IMR-90 (cell line): ENCODE measurements around the gene GABRB3. TPM values are rescaled to one million over a fixed set of nuclear protein-coding genes. Genes with fewer than 3 reads are reported as not detected.

ENCODE experiments used
- ATAC-seq: fragments of 200-7000 bp; cut with Tn5 transposase; 2 replicates; pipeline ENCODE4 v1.9.1; 2020; ENCODE audit warnings: low read depth, mild to moderate bottlenecking, moderate library complexity
- BruUV-seq: library from RNA; stranded (reverse); fragments of 400-500 nt; replicated peaks from 2 replicates; lab custom pipeline; 2021; lab: Mats Ljungman, UMichigan
- CTCF ChIA-PET: fragments of 300-600 bp; formaldehyde crosslinking; extraction: SDS; loops from one replicate; lab custom pipeline; 2021; ENCODE audit warnings: antibody characterized with exemption; lab: Yijun Ruan, JAX
- POLR2A ChIA-PET: fragments of 300-600 bp; sonication (Branson Sonifier 250); formaldehyde crosslinking; loops from one replicate; lab custom pipeline; 2022; ENCODE audit warnings: antibody characterized with exemption; ENCODE audit not compliant: unreplicated experiment; lab: Charles Lee
- DNase-seq: peaks from one replicate; pipeline ENCODE4 v3.0.0; 2013
- H2AFZ ChIP-seq: replicated peaks from 2 replicates; pipeline ENCODE3; 2013; ENCODE audit warnings: low read length, mild to moderate bottlenecking; ENCODE audit not compliant: poor library complexity
- H2AK5ac ChIP-seq: 2 replicates; pipeline ENCODE4 v1.6.1; 2013; ENCODE audit warnings: low read depth, low read length, inconsistent platforms
- H2AK9ac ChIP-seq: replicated peaks from 2 replicates; pipeline ENCODE3; 2013; ENCODE audit warnings: mild to moderate bottlenecking, low read depth, low read length, moderate library complexity; ENCODE audit not compliant: poor library complexity
- H2BK120ac ChIP-seq: 2 replicates; pipeline ENCODE4 v1.6.1; 2013; ENCODE audit warnings: low read depth, low read length, inconsistent platforms
- H2BK15ac ChIP-seq: 3 replicates; pipeline ENCODE4 v1.6.1; 2013; ENCODE audit warnings: low read depth, low read length, inconsistent platforms
- H2BK20ac ChIP-seq: 2 replicates; pipeline ENCODE4 v1.6.1; 2013; ENCODE audit warnings: low read depth, mild to moderate bottlenecking, inconsistent platforms, low read length, moderate library complexity
- H2BK5ac ChIP-seq: 2 replicates; pipeline ENCODE4 v1.6.1; 2013; ENCODE audit warnings: mild to moderate bottlenecking, low read depth, low read length, inconsistent platforms; ENCODE audit not compliant: poor library complexity, severe bottlenecking
- H3K14ac ChIP-seq: replicated peaks from 2 replicates; pipeline ENCODE4 v1.6.1; 2013; ENCODE audit warnings: low read depth, low read length, inconsistent platforms
- H3K18ac ChIP-seq: 2 replicates; pipeline ENCODE4 v1.6.1; 2013; ENCODE audit warnings: low read depth, low read length, control low read depth
- H3K23ac ChIP-seq: 2 replicates; pipeline ENCODE4 v1.6.1; 2013; ENCODE audit warnings: low read depth, low read length, inconsistent platforms
- H3K27ac ChIP-seq: 2 replicates; pipeline ENCODE4 v1.5.1; 2013; ENCODE audit warnings: mild to moderate bottlenecking, control low read depth, low read length; ENCODE audit not compliant: insufficient read depth
- H3K27me3 ChIP-seq: 2 replicates; pipeline ENCODE4 v1.6.1; 2013; ENCODE audit warnings: low read length; ENCODE audit not compliant: control insufficient read depth, insufficient read depth
- H3K36me3 ChIP-seq: 2 replicates; pipeline ENCODE4 v1.6.1; 2013; ENCODE audit warnings: low read length, mixed read lengths; ENCODE audit not compliant: control insufficient read depth, insufficient read depth
- H3K4ac ChIP-seq: 2 replicates; pipeline ENCODE4 v1.6.1; 2013; ENCODE audit warnings: low read depth, low read length, inconsistent platforms
- H3K4me1 ChIP-seq: 2 replicates; pipeline ENCODE4 v1.6.1; 2013; ENCODE audit warnings: low read length, mixed read lengths; ENCODE audit not compliant: control insufficient read depth, insufficient read depth
- H3K4me2 ChIP-seq: 2 replicates; pipeline ENCODE4 v1.6.1; 2013; ENCODE audit warnings: low read depth, mild to moderate bottlenecking, control low read depth, low read length, moderate library complexity
- H3K4me3 ChIP-seq: 2 replicates; pipeline ENCODE4 v1.5.1; 2013; ENCODE audit warnings: low read depth, mild to moderate bottlenecking, control low read depth, low read length, moderate library complexity; ENCODE audit not compliant: insufficient read depth
- H3K56ac ChIP-seq: 2 replicates; pipeline ENCODE4 v1.6.1; 2013; ENCODE audit warnings: low read length, inconsistent platforms; ENCODE audit not compliant: insufficient read depth; ENCODE audit errors: extremely low read depth
- H3K79me1 ChIP-seq, 2 experiments: 2 replicates each; pipeline ENCODE4 v1.6.1; 2013; ENCODE audit warnings: low read length in 2 of 2, inconsistent platforms in 1 of 2, low read depth in 1 of 2
- H3K9ac ChIP-seq: 2 replicates; pipeline ENCODE4 v1.6.1; 2013; ENCODE audit warnings: low read depth, low read length, control low read depth
- H3K9me1 ChIP-seq: 2 replicates; pipeline ENCODE4 v1.6.1; 2013; ENCODE audit warnings: low read length, inconsistent platforms; ENCODE audit not compliant: insufficient read depth
- H3K9me3 ChIP-seq: 2 replicates; pipeline ENCODE4 v1.6.1; 2013; ENCODE audit warnings: low read length; ENCODE audit not compliant: control insufficient read depth, insufficient read depth
- H4K20me1 ChIP-seq: 2 replicates; pipeline ENCODE4 v1.6.1; 2013; ENCODE audit warnings: low read length, inconsistent platforms; ENCODE audit not compliant: insufficient read depth
- H4K5ac ChIP-seq: 2 replicates; pipeline ENCODE4 v1.6.1; 2013; ENCODE audit warnings: mild to moderate bottlenecking, low read depth, low read length, control low read depth
- H4K8ac ChIP-seq, 2 experiments: 2 replicates each; pipeline ENCODE4 v1.6.1; 2013; ENCODE audit warnings: low read depth in 2 of 2, low read length in 2 of 2, control low read depth in 1 of 2, inconsistent platforms in 1 of 2
- H4K91ac ChIP-seq: 2 replicates; pipeline ENCODE4 v1.6.1; 2013; ENCODE audit warnings: low read depth, low read length, inconsistent platforms; ENCODE audit not compliant: insufficient read depth
- CEBPB ChIP-seq: IDR thresholded peaks from 2 replicates; pipeline ENCODE4 v1.6.1; 2012; ENCODE audit warnings: low read depth, low read length, improper control_type of control experiment
- CHD1 ChIP-seq: IDR thresholded peaks from 2 replicates; pipeline ENCODE4 v1.6.1; 2012; ENCODE audit warnings: low read depth, low read length, improper control_type of control experiment
- FOS ChIP-seq: fragments of 150-350 bp; IDR thresholded peaks from 2 replicates; pipeline ENCODE4 v1.6.1; 2016; ENCODE audit warnings: low read depth, low read length
- MAZ ChIP-seq: IDR thresholded peaks from 2 replicates; pipeline ENCODE4 v1.6.1; 2012; ENCODE audit warnings: low read depth, mild to moderate bottlenecking, low read length, improper control_type of control experiment, moderate library complexity, borderline replicate concordance
- POLR2A ChIP-seq: IDR thresholded peaks from 2 replicates; pipeline ENCODE4 v1.6.1; 2012; ENCODE audit warnings: mild to moderate bottlenecking, low read depth, low read length
- RCOR1 ChIP-seq: IDR thresholded peaks from 2 replicates; pipeline ENCODE4 v1.6.1; 2012; ENCODE audit warnings: mild to moderate bottlenecking, low read length, improper control_type of control experiment; ENCODE audit not compliant: insufficient replicate concordance
- USF2 ChIP-seq: fragments of 150-350 bp; IDR thresholded peaks from 2 replicates; pipeline ENCODE4 v1.6.1; 2017; ENCODE audit warnings: mild to moderate bottlenecking, antibody characterized with exemption, low read length, low read depth
- WGBS, 2 experiments: methylation state at CpG; one replicate each; pipeline versions ENCODE4 v1.1.5 to v1.1.7; 2013; ENCODE audit warnings: missing lambda C conversion rate in 2 of 2; ENCODE audit not compliant: insufficient read length in 1 of 2; ENCODE audit errors: extremely low coverage in 2 of 2; 5-methylcytosine and 5-hydroxymethylcytosine counted together
- dilution Hi-C: fragments of 300-500 bp; cut with HindIII; formaldehyde crosslinking; loops from one replicate; pipeline ENCODE4 v1.14.3; 2018; ENCODE audit warnings: low sequenced_read_pairs; ENCODE audit not compliant: unreplicated experiment
- in situ Hi-C: fragments of 300-500 bp; cut with MboI; formaldehyde crosslinking; loops from 3 replicates; pipeline ENCODE4 v1.14.3; 2019; ENCODE audit warnings: low sequenced_read_pairs, inconsistent platforms, mixed read lengths
- intact Hi-C: fragments of 100-400 bp; cut with micrococcal nuclease; formaldehyde crosslinking; loops from 2 replicates; pipeline ENCODE4 v1.10.0; 2022
- polyA plus RNA-seq, 3 experiments: library from polyadenylated mRNA; depleted of rRNA; stranded (reverse); fragments of >200 nt; gene quantifications; 2 replicates each; pipeline ENCODE4 v1.2.3, GENCODE V29; 2012; ENCODE audit warnings: low replicate concordance in 1 of 3
- total RNA-seq: library from RNA; depleted of rRNA; stranded (reverse); fragments of >200 nt; gene quantifications from 2 replicates; pipeline ENCODE4 v1.2.3, GENCODE V29; 2012

GABRB3 gene
- total and polyA plus RNA-seq, 2 of the 4 experiments (the other 2 are of a cell fraction) = 0.36 to 0.54 TPM

DNA sequence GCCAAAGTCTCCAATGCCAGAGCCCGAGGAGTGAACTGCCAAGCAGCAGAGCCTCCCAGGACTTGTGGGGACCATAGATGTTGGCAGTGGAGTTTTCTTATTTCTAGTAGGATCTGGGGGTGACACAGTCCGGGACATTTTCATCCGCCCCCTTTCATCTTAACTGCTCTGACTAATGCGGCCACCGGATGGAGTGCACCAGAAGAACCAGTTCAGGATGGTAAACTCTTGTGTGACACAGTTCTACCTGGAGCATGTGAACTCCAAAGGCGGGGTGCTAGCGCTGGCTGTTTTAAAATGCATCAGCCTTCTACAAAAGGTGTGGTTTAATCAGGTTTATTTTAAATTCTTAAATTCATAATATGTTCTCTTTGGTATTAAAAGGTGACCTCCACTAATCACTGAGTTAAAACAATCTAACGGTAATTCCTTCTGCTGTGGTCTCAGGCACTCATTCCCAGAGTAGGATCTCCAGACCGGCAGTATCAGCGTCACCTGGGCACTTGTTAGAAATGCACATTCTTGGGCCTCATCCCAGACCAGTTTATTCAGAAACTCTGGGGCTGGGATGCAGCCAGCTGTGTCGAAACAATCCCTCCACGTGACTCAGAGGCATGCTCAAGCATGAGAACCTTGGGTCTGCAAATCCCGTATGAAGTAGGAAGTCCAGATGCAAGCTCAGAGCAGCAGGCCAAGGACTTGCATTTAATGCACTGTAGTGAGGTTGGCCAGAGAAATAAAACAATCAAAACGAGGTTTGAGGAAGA is 105.5 kb downstream of the GABRB3 start:
- H3K9me1 ChIP-seq = no peaks in the 10 kb centered on the region
- BruUV-seq = no TSS peak
- in situ Hi-C loops = no loop called here
- H2BK15ac ChIP-seq = no peak overlapping the region
- DNase-seq = no peak
- no peak overlapping the region for H3K23ac ChIP-seq
- H3K9me3 ChIP-seq = peaks cover 27% of the 10 kb centered on the region
- H3K14ac ChIP-seq = no peak overlapping the region
- H3K4ac ChIP-seq = no peak overlapping the region
- H2AK5ac ChIP-seq = no peak overlapping the region
- no peaks in the 10 kb centered on the region for H4K20me1 ChIP-seq
- H2BK20ac ChIP-seq = no peak overlapping the region
- H3K27me3 ChIP-seq = no peaks in the 10 kb centered on the region
- no peak for TF ChIP-seq CEBPB
- no peak for TF ChIP-seq POLR2A
- TF ChIP-seq USF2 = no peak; the same call in 1 of the 2 replicates
- no peak for TF ChIP-seq RCOR1
- no peak for TF ChIP-seq CHD1
- no peak for TF ChIP-seq FOS
- no peak for TF ChIP-seq MAZ
- dilution Hi-C loops = no loop called here
- H3K79me1 ChIP-seq = no peaks in the 10 kb centered on the region
- ATAC-seq = no peak
- no peak overlapping the region for H2BK120ac ChIP-seq
- H4K91ac ChIP-seq = no peak overlapping the region
- H4K8ac ChIP-seq = no peak overlapping the region
- no peak overlapping the region for H3K18ac ChIP-seq
- H3K56ac ChIP-seq = no peak overlapping the region
- intact Hi-C loops = no loop called here
- H2AFZ ChIP-seq = no peak overlapping the region
- no peak overlapping the region for H4K5ac ChIP-seq
- no peak overlapping the region for H3K4me2 ChIP-seq
- no peak overlapping the region for H3K27ac ChIP-seq
- no peaks in the 10 kb centered on the region for H3K36me3 ChIP-seq
- H3K4me1 ChIP-seq = no peaks in the 10 kb centered on the region
- H3K9ac ChIP-seq = no peak overlapping the region
- no peak overlapping the region for H2AK9ac ChIP-seq
- POLR2A ChIA-PET = no interaction called here
- no peak overlapping the region for H3K4me3 ChIP-seq
- 14% methylated on average over 5 of the region's 14 CpGs; no CpG with 5 or more reads in 1 of the 2 experiments for WGBS, 2 experiments
- CTCF ChIA-PET = no interaction called here
- H2BK5ac ChIP-seq = no peak overlapping the region
